HepG2 (cell line): Measurements from ENCODE around the gene PEX3. TPM values are rescaled to one million over a fixed set of nuclear protein-coding genes. Genes with fewer than 3 reads are reported as not detected.

Source experiments
- AGO2 ChIP-seq: fragments of 200-400 bp; formaldehyde crosslinking; optimal IDR thresholded peaks from 2 replicates; pipeline ENCODE3; 2017; ENCODE audit warnings: mild to moderate bottlenecking, low read depth, low read length, moderate library complexity
- ARID5B ChIP-seq: IDR thresholded peaks from 2 replicates; pipeline ENCODE4 v1.4.0; 2020; ENCODE audit warnings: mild to moderate bottlenecking, missing genetic modification reagents
- GFI1 ChIP-seq: sonication (generic); formaldehyde crosslinking; IDR thresholded peaks from 2 replicates; pipeline ENCODE4 v1.5.0; 2020; ENCODE audit warnings: missing genetic modification reagents, mild to moderate bottlenecking, borderline replicate concordance
- ISL2 ChIP-seq: sonication (generic); formaldehyde crosslinking; IDR thresholded peaks from 2 replicates; pipeline ENCODE4 v1.5.0; 2020; ENCODE audit warnings: missing genetic modification reagents
- ONECUT2 ChIP-seq: sonication (generic); formaldehyde crosslinking; IDR thresholded peaks from 2 replicates; pipeline ENCODE4 v1.4.0; 2020; ENCODE audit warnings: missing genetic modification reagents
- TCF7L2 ChIP-seq: IDR thresholded peaks from 2 replicates; pipeline ENCODE4 v1.6.1; 2011; ENCODE audit warnings: mild to moderate bottlenecking, low read depth, low read length, moderate library complexity
- ZBTB3 ChIP-seq: sonication (generic); formaldehyde crosslinking; IDR thresholded peaks from 2 replicates; pipeline ENCODE4 v1.4.0; 2020; ENCODE audit warnings: low read depth, mild to moderate bottlenecking, moderate library complexity, missing genetic modification reagents, borderline replicate concordance
- ZBTB38 ChIP-seq: sonication (generic); formaldehyde crosslinking; IDR thresholded peaks from 2 replicates; pipeline ENCODE4 v1.5.1; 2020; ENCODE audit warnings: mild to moderate bottlenecking, missing genetic modification reagents
- ZNF253 ChIP-seq: sonication (generic); formaldehyde crosslinking; IDR thresholded peaks from 2 replicates; pipeline ENCODE4 v1.8.0; 2022; ENCODE audit warnings: mild to moderate bottlenecking, missing genetic modification reagents, borderline replicate concordance
- ZNF549 ChIP-seq: sonication (generic); formaldehyde crosslinking; IDR thresholded peaks from 2 replicates; pipeline ENCODE4 v1.5.0; 2020; ENCODE audit warnings: missing genetic modification reagents
- ZNF720 ChIP-seq: sonication (generic); formaldehyde crosslinking; IDR thresholded peaks from 2 replicates; pipeline ENCODE4 v1.4.0; 2020; ENCODE audit warnings: missing genetic modification reagents
- polyA plus RNA-seq, 8 experiments: library from polyadenylated mRNA; depleted of rRNA in 3 of 8; stranded (reverse) in 7 of 8; unstranded in 1 of 8; fragments of >200 nt; fragmentation: Illumina TruSeq in 4 of 8; extraction: Trizol in 4 of 8; gene quantifications; 2 replicates each; pipeline versions ENCODE4 v1.2.1 to v1.2.3, GENCODE V29; 2011 to 2016; ENCODE audit warnings: low read depth in 4 of 8, missing spikeins in 1 of 8, mixed read lengths in 1 of 8; ENCODE audit not compliant: insufficient read depth in 1 of 8
- total RNA-seq, 5 experiments: library from RNA; depleted of rRNA; stranded (reverse); fragments of >200 nt; fragmentation: Illumina TruSeq; extraction: Trizol; gene quantifications; 2 replicates each; pipeline ENCODE4 v1.2.3, GENCODE V29; 2016; ENCODE audit warnings: low read depth in 1 of 5
- TF ChIP-seq, protein P1 (sequence below), 2 experiments: sonication (generic) in 1 of 2; formaldehyde crosslinking in 1 of 2; IDR thresholded peaks; 2 replicates each; pipeline versions ENCODE4 v1.4.0 to v1.6.1; 2016 to 2020; ENCODE audit warnings: borderline replicate concordance in 1 of 2, low read depth in 1 of 2, mild to moderate bottlenecking in 1 of 2, missing genetic modification reagents in 1 of 2

The PEX3 gene
- total and polyA plus RNA-seq, 2 of the 13 experiments (the other 11 are each of a cell fraction or from before 2014, with no cell fraction given), result 30.9 to 40.8 TPM

DNA sequence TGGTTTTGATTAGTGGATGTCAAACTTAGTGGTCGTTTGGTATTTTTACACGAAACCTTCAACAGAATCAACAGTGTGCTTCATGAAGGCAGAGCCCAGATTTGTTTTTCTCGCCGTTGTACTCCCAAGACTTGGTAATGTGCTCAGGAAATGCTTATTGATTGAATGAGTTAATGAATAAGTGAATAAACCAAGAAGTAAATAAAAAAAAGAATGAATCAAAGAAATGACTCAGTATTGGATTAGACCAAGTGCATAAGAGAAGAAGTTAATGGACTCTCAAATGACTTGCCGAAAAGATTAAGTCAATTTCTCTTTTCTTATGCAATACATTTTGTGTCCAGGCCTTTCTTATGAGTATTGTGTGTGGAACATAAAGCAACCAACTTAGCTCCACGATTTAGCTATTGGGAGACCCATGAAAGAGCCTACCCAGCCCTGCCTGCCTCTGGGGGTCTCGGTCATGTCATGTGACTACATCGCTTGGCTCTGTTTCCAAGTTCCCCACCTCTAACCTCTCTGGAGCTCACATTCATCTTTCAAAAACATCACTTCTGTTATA lies 71.5 kb downstream of the PEX3 start (continued):
- TF ChIP-seq TCF7L2, result no peak
- no peak for TF ChIP-seq ZBTB3
- TF ChIP-seq GFI1 (CRISPR knock-in tag), result peak; percentile 31; the same call in 1 of the 2 replicates
- TF ChIP-seq, protein P1, sequence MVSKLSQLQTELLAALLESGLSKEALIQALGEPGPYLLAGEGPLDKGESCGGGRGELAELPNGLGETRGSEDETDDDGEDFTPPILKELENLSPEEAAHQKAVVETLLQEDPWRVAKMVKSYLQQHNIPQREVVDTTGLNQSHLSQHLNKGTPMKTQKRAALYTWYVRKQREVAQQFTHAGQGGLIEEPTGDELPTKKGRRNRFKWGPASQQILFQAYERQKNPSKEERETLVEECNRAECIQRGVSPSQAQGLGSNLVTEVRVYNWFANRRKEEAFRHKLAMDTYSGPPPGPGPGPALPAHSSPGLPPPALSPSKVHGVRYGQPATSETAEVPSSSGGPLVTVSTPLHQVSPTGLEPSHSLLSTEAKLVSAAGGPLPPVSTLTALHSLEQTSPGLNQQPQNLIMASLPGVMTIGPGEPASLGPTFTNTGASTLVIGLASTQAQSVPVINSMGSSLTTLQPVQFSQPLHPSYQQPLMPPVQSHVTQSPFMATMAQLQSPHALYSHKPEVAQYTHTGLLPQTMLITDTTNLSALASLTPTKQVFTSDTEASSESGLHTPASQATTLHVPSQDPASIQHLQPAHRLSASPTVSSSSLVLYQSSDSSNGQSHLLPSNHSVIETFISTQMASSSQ (IDR thresholded peaks at IDR 0.05; ENCODE audit: low read depth), result peak; percentile 45; the same call in 1 of the 2 replicates
- TF ChIP-seq, protein P1 (CRISPR knock-in tag; IDR thresholded peaks at IDR 0.05; ENCODE audit: borderline replicate concordance), result no peak
- peak; percentile 23; the same call in 1 of the 2 replicates for TF ChIP-seq ARID5B (CRISPR knock-in tag)
- no peak for TF ChIP-seq ZNF549 (CRISPR knock-in tag)
- peak; percentile 20; the same call in 1 of the 2 replicates for TF ChIP-seq ONECUT2 (CRISPR knock-in tag)
- no peak for TF ChIP-seq AGO2
- no peak for TF ChIP-seq ZBTB38 (CRISPR knock-in tag)
- no peak for TF ChIP-seq ZNF253
- TF ChIP-seq ISL2 (CRISPR knock-in tag), result no peak
- no peak for TF ChIP-seq ZNF720 (CRISPR knock-in tag)
